NB4 (cell line): ENCODE results near the gene INTS11.

Experiments used
- CTCF ChIP-seq: IDR thresholded peaks from one replicate; pipeline ENCODE4 v1.5.1; 2012; ENCODE audit warnings: low read depth, low read length
- POLR2A ChIP-seq: IDR thresholded peaks from 2 replicates; pipeline ENCODE4 v1.6.1; 2011; ENCODE audit warnings: mild to moderate bottlenecking; ENCODE audit not compliant: insufficient read length; ENCODE audit errors: extremely low read depth
- TF ChIP-seq, protein P1 (sequence below): IDR thresholded peaks from 2 replicates; pipeline ENCODE4 v1.6.1; 2011; ENCODE audit warnings: low read depth, low read length

DNA sequence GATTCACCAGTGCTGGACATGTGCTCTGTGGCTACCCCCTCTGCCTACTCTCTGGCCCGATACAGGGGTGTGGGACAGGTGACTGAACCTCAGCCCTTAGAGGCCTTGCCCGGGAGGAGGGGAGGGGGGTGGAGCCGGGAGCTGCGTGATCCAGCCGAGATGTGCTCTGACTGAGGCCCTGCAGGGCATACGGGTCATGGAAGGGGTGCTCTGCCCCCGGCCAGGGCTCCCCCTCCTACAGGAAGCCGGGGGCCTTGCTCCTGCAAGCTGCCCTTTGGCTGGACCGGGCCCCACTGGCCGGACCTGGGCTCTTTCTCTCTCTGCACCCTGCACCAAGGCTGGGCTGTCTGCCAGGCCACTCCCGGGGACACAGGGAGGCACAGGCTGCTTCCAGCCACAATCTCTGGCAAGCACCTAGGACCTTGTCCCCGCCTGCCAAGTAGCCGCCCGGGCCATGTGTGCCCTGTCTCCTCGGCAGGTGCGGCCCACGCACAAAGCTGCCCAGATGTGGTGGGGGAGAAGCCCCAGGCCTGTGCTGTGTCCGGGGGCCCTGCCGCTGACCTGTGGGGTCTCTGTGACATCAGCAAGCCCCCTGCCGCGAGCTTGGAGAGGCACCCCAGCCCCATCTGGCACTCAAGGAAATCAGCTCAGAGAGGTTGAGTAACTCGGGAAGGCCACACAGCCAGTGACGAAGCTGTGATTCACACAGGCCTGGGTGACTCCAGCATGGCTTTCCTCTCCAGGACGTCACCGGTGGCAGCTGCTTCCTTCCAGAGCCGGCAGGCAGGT, 42.7 kb downstream of the INTS11 start:
- TF ChIP-seq CTCF, result no peak
- no peak for TF ChIP-seq POLR2A
- TF ChIP-seq, protein P1, sequence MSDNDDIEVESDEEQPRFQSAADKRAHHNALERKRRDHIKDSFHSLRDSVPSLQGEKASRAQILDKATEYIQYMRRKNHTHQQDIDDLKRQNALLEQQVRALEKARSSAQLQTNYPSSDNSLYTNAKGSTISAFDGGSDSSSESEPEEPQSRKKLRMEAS, result no peak
